ENCODE data around the gene HLA-DRB1. TPM values are rescaled to one million over a fixed set of nuclear protein-coding genes. Genes with fewer than 3 reads are reported as not detected.

HLA-DRB1 gene
- total RNA-seq = not detected in 2 replicates

GRCh38 chr6:32589596-32590449 lies at the start of gene HLA-DRB1:
TSS of gene HLA-DRB1 (minus strand) at chr6:32589848. CDS start at chr6:32589742, 106 bp downstream.

GRCh38 chr6:32637219-32637880 lies 47.7 kb upstream of the HLA-DRB1 start, which contains the start of gene HLA-DQA1:
TSS of gene HLA-DQA1 (plus strand) at chr6:32637406. CDS start at chr6:32637459, 53 bp downstream.

GRCh38 chr6:32529697-32530430 lies 59.8 kb downstream of the HLA-DRB1 start, which contains the start of gene HLA-DRB5:
TSS of gene HLA-DRB5 (minus strand) at chr6:32530287. CDS start at chr6:32530224, 63 bp downstream.

Other genes starting within 250 kb of the HLA-DRB1 start
- under 0.01 TPM in 1 of 2 replicates, not detected in the other for gene TSBP1, start 217.9 kb downstream of the HLA-DRB1 start, total RNA-seq
- gene BTNL2, start 182.7 kb downstream of the HLA-DRB1 start, total RNA-seq = not detected in 2 replicates
- not detected in 2 replicates for gene HLA-DRA, start 150.0 kb downstream of the HLA-DRB1 start, total RNA-seq
- gene HLA-DRB5, start 59.6 kb downstream of the HLA-DRB1 start, total RNA-seq = not detected in 2 replicates
- not detected in 2 replicates for gene HLA-DQA1, start 47.6 kb upstream of the HLA-DRB1 start, total RNA-seq
- not detected in 2 replicates for gene HLA-DQB1, start 76.8 kb upstream of the HLA-DRB1 start, total RNA-seq
- not detected in 2 replicates for gene HLA-DQA2, start 151.5 kb upstream of the HLA-DRB1 start, total RNA-seq
- not detected in 2 replicates for gene HLA-DQB2, start 173.7 kb upstream of the HLA-DRB1 start, total RNA-seq
- 0.11 and 0.12 TPM in 2 replicates for gene HLA-DOB, start 227.2 kb upstream of the HLA-DRB1 start, total RNA-seq
- 8.0 and 10.3 TPM in 2 replicates for gene TAP2, start 248.9 kb upstream of the HLA-DRB1 start, total RNA-seq